HCT116 (cell line): Measurements from ENCODE around the gene LTA4H. TPM values are rescaled to one million over a fixed set of nuclear protein-coding genes. Genes with fewer than 3 reads are reported as not detected.

Source experiments
- ATAC-seq: fragments of 200-7000 bp; cut with Tn5 transposase; 2 replicates; pipeline ENCODE4 v1.9.1; 2020; ENCODE audit warnings: mild to moderate bottlenecking, moderate library complexity
- BruUV-seq: library from RNA; stranded (reverse); fragments of 400-500 nt; replicated peaks from 2 replicates; lab custom pipeline; 2021; lab: Mats Ljungman, UMichigan
- CTCF ChIA-PET: fragments of 300-600 bp; sonication (Branson Sonifier 250); formaldehyde crosslinking; loops from one replicate; lab custom pipeline; 2021; ENCODE audit warnings: antibody characterized with exemption; lab: Charles Lee
- POLR2A ChIA-PET: fragments of 300-600, 350-600 bp; sonication (Branson Sonifier 250); formaldehyde crosslinking; loops from one replicate; lab custom pipeline; 2021; ENCODE audit warnings: antibody characterized with exemption; lab: Charles Lee
- RAD21 ChIA-PET, 2 experiments: fragments of 300-600 bp; sonication (Branson Sonifier 250); formaldehyde crosslinking; loops; one replicate each; lab custom pipeline; 2023; ENCODE audit warnings: low total read pairs in 2 of 2; ENCODE audit not compliant: uncharacterized antibody in 2 of 2, unreplicated experiment in 2 of 2, low non-redundant PET in 1 of 2; lab: Charles Lee
- DNase-seq: peaks from one replicate; pipeline ENCODE4 v3.0.0-alpha.2; 2010; ENCODE audit warnings: low read depth, low spot score
- H2AFZ ChIP-seq: fragments of 200-600 bp; shearing (Covaris generic), sonication (generic); 2 replicates; pipeline ENCODE4 v1.6.1; 2017; ENCODE audit warnings: low read depth, mixed run types, mixed read lengths, antibody characterized with exemption, low read length; ENCODE audit not compliant: poor library complexity, severe bottlenecking
- H3K27ac ChIP-seq: 2 replicates; pipeline ENCODE4 v1.5.1; 2012; ENCODE audit warnings: low read depth, low read length
- H3K27me3 ChIP-seq: fragments of 200-600 bp; sonication (generic); 2 replicates; pipeline ENCODE4 v1.6.1; 2016; ENCODE audit warnings: mixed run types, low read length, mixed read lengths; ENCODE audit not compliant: insufficient read depth
- H3K36me3 ChIP-seq, 2 experiments: fragments of 200-500 bp in 1 of 2; fragments of 200-600 bp in 1 of 2; sonication (Bioruptor generic) in 1 of 2; sonication (generic) in 1 of 2; 2 replicates each; pipeline versions ENCODE4 v1.5.1 to v1.6.1; 2014 to 2016; ENCODE audit warnings: low read length in 2 of 2, inconsistent platforms in 1 of 2, mixed read lengths in 1 of 2, mixed run types in 1 of 2; ENCODE audit not compliant: insufficient read depth in 2 of 2, control insufficient read depth in 1 of 2
- H3K4me1 ChIP-seq, 2 experiments: fragments of 200-600 bp in 1 of 2; sonication (generic) in 1 of 2; 2 replicates each; pipeline versions ENCODE4 v1.5.1 to v1.6.1; 2012 to 2017; ENCODE audit warnings: low read length in 2 of 2, inconsistent platforms in 1 of 2, mild to moderate bottlenecking in 1 of 2, mixed read lengths in 1 of 2, mixed run types in 1 of 2, moderate library complexity in 1 of 2; ENCODE audit not compliant: insufficient read depth in 2 of 2, control insufficient read depth in 1 of 2
- H3K4me2 ChIP-seq: fragments of 200-600 bp; sonication (generic); 2 replicates; pipeline ENCODE4 v1.6.1; 2017; ENCODE audit warnings: mixed run types, low read length, mixed read lengths
- H3K4me3 ChIP-seq, 2 experiments: fragments of 200-600 bp in 1 of 2; sonication (generic) in 1 of 2; replicated peaks in 1 of 2; 2 replicates each; pipeline ENCODE4 v1.5.1; 2011 to 2016; ENCODE audit warnings: low read length in 2 of 2, control low read depth in 1 of 2, low read depth in 1 of 2, mild to moderate bottlenecking in 1 of 2, mixed read lengths in 1 of 2, mixed run types in 1 of 2
- H3K79me2 ChIP-seq: fragments of 200-600 bp; sonication (generic); 2 replicates; pipeline ENCODE4 v1.6.1; 2017; ENCODE audit warnings: mild to moderate bottlenecking, mixed run types, low read length, moderate library complexity, mixed read lengths; ENCODE audit not compliant: insufficient read depth
- H3K9ac ChIP-seq: fragments of 200-600 bp; sonication (generic); 2 replicates; pipeline ENCODE4 v1.6.1; 2016; ENCODE audit warnings: low read length, mixed read lengths
- H3K9me2 ChIP-seq: fragments of 200-600 bp; sonication (generic), shearing (Covaris generic); 2 replicates; pipeline ENCODE4 v1.6.1; 2017; ENCODE audit warnings: mixed run types, mild to moderate bottlenecking, moderate library complexity; ENCODE audit not compliant: insufficient read depth
- H3K9me3 ChIP-seq, 2 experiments: fragments of 200-500 bp in 1 of 2; fragments of 200-600 bp in 1 of 2; sonication (Bioruptor generic) in 1 of 2; sonication (generic) in 1 of 2; 2 replicates each; pipeline ENCODE4 v1.6.1; 2014 to 2017; ENCODE audit warnings: low read length in 2 of 2, mixed read lengths in 2 of 2, inconsistent platforms in 1 of 2, low read depth in 1 of 2, mild to moderate bottlenecking in 1 of 2, mixed run types in 1 of 2, moderate library complexity in 1 of 2; ENCODE audit not compliant: control insufficient read depth in 1 of 2, insufficient read depth in 1 of 2
- H4K20me1 ChIP-seq: fragments of 200-600 bp; sonication (generic), shearing (Covaris generic); 2 replicates; pipeline ENCODE4 v1.6.1; 2017; ENCODE audit warnings: mixed run types, mild to moderate bottlenecking, moderate library complexity; ENCODE audit not compliant: insufficient read depth
- ELF1 ChIP-seq: IDR thresholded peaks from 2 replicates; pipeline ENCODE4 v1.6.1; 2012; ENCODE audit warnings: low read depth, borderline replicate concordance
- EZH2 ChIP-seq: fragments of 200-600 bp; sonication (generic); IDR thresholded peaks from 2 replicates; pipeline ENCODE4 v1.6.1; 2017; ENCODE audit warnings: antibody characterized with exemption, mixed run types
- EZH2phosphoT487 ChIP-seq: fragments of 200-600 bp; IDR thresholded peaks from 2 replicates; pipeline ENCODE4 v1.6.1; 2018; ENCODE audit warnings: antibody characterized with exemption, borderline replicate concordance
- FOSL1 ChIP-seq: IDR thresholded peaks from 2 replicates; pipeline ENCODE4 v1.6.1; 2012; ENCODE audit warnings: low read depth
- POLR2A ChIP-seq: IDR thresholded peaks from 2 replicates; pipeline ENCODE4 v1.7.0; 2011; ENCODE audit warnings: borderline replicate concordance; ENCODE audit not compliant: insufficient read depth, insufficient read length; ENCODE audit errors: extremely low read depth
- RAD21 ChIP-seq: IDR thresholded peaks from 2 replicates; pipeline ENCODE4 v1.6.1; 2012; ENCODE audit warnings: low read depth, mild to moderate bottlenecking
- SIN3A ChIP-seq: IDR thresholded peaks from 2 replicates; pipeline ENCODE4 v1.6.1; 2012; ENCODE audit warnings: low read depth
- SP1 ChIP-seq: IDR thresholded peaks from 2 replicates; pipeline ENCODE4 v1.6.1; 2012; ENCODE audit warnings: low read depth
- SRF ChIP-seq: IDR thresholded peaks from 2 replicates; pipeline ENCODE4 v1.6.1; 2012; ENCODE audit warnings: low read depth
- TCF7L2 ChIP-seq: IDR thresholded peaks from 2 replicates; pipeline ENCODE4 v1.7.0; 2011; ENCODE audit warnings: borderline replicate concordance, inconsistent platforms; ENCODE audit not compliant: insufficient read depth, insufficient read length; ENCODE audit errors: extremely low read depth
- ZFX ChIP-seq: fragments of 450-650 bp; IDR thresholded peaks from 2 replicates; pipeline ENCODE4 v1.6.1; 2017
- intact Hi-C: fragments of 100-400 bp; cut with micrococcal nuclease; formaldehyde crosslinking; loops from 2 replicates; pipeline ENCODE4 v1.10.0; 2022
- total RNA-seq: library from RNA; stranded (reverse); gene quantifications from one replicate; pipeline ENCODE4 v1.2.1, GENCODE V29; 2021; ENCODE audit not compliant: unreplicated experiment
- TF ChIP-seq, protein P1 (sequence below): IDR thresholded peaks from 2 replicates; pipeline ENCODE4 v1.6.1; 2012
- TF ChIP-seq, protein P2 (sequence below): IDR thresholded peaks from 2 replicates; pipeline ENCODE4 v1.6.1; 2011; ENCODE audit warnings: mild to moderate bottlenecking, low read length, moderate library complexity; ENCODE audit not compliant: insufficient replicate concordance; ENCODE audit errors: extremely low read depth

LTA4H gene
- total RNA-seq, 1 experiment from 2014 or later = 163 TPM

DNA sequence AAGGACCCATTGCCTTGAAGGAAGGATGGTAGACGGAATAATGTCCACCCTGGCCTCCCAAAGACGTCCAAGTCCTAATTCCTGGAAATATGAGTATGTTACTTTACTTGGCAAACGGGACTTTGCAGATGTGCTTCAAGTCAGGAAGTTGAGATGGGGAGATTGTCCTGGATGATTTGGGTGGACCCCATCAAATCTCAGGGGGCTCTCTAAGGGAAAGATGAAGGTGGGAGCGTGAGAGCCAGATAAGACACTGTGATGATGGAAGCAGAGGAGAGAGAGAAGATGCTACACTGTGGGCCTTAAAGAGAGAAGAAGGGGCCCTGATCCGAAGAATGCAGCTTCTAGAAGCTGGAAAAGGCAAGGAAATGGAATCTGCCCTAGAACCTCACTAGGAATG lies 29.6 kb upstream of the LTA4H start:
- ChIA-PET CTCF (interaction anchor here (3.8 kb wide), 1 partner anchor 150 kb away, joined by 16 read pairs; no protein-coding TSS in a partner anchor), POLR2A (no interaction called here)
- no TSS peak for BruUV-seq

DNA sequence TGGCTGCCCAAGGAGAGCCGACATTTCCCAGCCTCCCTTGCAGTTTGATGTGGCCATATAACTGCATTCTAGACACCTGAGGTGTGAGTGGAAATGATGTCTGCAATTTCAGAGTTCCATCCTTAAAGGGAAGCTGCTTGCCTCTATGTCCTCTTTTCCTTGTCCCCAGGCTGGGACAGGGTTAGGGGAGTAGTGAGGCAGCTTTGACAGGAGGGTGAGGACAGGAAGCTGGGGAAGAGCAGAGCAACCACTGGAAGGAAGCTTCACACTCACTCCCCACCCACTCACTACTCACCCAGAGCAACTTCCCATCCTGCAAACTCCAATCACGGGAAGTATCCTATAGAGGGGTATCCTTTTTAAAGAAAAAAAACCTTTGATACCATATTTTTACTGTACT lies 28.9 kb upstream of the LTA4H start:
- Histone ChIP-seq H4K20me1 (no peaks in the 10 kb centered on the region), H3K27me3 (no peaks in the 10 kb centered on the region), H3K4me2 (no peak overlapping the region), H3K4me1 (no peaks in the 10 kb centered on the region), H2AFZ (no peak overlapping the region), H3K79me2 (no peaks in the 10 kb centered on the region), H3K4me3 (no peak overlapping the region), H3K9ac (no peak overlapping the region), H3K36me3 (no peaks in the 10 kb centered on the region), H3K27ac (no peak overlapping the region), H3K9me2 (no peaks in the 10 kb centered on the region), H3K9me3 (no peaks in the 10 kb centered on the region)
- BruUV-seq = no TSS peak
- CTCF ChIA-PET = interaction anchor here (0.8 to 3.8 kb wide), 3 partner anchors 147 to 452 kb away, joined by 3 to 16 read pairs (median 5); no protein-coding TSS in a partner anchor
- intact Hi-C loops = loop anchor here (5.0 kb wide), 3 partner anchors 68 to 923 kb away; no protein-coding TSS in a partner anchor
- RAD21 ChIA-PET = no interaction called here
- ATAC-seq (no peak), DNase-seq (no peak)
- POLR2A ChIA-PET = no interaction called here
- TF ChIP-seq SIN3A = no peak
- no peak for TF ChIP-seq EZH2phosphoT487
- TF ChIP-seq EZH2 = no peak
- TF ChIP-seq SP1 = no peak
- TF ChIP-seq, protein P1, sequence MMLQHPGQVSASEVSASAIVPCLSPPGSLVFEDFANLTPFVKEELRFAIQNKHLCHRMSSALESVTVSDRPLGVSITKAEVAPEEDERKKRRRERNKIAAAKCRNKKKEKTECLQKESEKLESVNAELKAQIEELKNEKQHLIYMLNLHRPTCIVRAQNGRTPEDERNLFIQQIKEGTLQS = no peak
- TF ChIP-seq SRF = no peak
- TF ChIP-seq TCF7L2 = no peak
- no peak for TF ChIP-seq RAD21
- TF ChIP-seq, protein P2, sequence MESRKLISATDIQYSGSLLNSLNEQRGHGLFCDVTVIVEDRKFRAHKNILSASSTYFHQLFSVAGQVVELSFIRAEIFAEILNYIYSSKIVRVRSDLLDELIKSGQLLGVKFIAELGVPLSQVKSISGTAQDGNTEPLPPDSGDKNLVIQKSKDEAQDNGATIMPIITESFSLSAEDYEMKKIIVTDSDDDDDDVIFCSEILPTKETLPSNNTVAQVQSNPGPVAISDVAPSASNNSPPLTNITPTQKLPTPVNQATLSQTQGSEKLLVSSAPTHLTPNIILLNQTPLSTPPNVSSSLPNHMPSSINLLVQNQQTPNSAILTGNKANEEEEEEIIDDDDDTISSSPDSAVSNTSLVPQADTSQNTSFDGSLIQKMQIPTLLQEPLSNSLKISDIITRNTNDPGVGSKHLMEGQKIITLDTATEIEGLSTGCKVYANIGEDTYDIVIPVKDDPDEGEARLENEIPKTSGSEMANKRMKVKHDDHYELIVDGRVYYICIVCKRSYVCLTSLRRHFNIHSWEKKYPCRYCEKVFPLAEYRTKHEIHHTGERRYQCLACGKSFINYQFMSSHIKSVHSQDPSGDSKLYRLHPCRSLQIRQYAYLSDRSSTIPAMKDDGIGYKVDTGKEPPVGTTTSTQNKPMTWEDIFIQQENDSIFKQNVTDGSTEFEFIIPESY = no peak
- no peak for TF ChIP-seq ZFX
- TF ChIP-seq POLR2A = no peak
- no peak for TF ChIP-seq ELF1

More for the DNA sequence above, 29.6 kb upstream of the LTA4H start:
- Histone ChIP-seq H3K9me3 (no peaks in the 10 kb centered on the region), H4K20me1 (no peaks in the 10 kb centered on the region), H3K9ac (no peak overlapping the region), H3K27ac (no peak overlapping the region), H3K36me3 (no peaks in the 10 kb centered on the region), H3K4me3 (no peak overlapping the region), H3K79me2 (no peaks in the 10 kb centered on the region), H3K4me1 (no peaks in the 10 kb centered on the region), H3K27me3 (no peaks in the 10 kb centered on the region), H3K4me2 (no peak overlapping the region), H2AFZ (no peak overlapping the region), H3K9me2 (no peaks in the 10 kb centered on the region)
- RAD21 ChIA-PET = no interaction called here
- ATAC-seq (no peak), DNase-seq (no peak)
- intact Hi-C loops = loop anchor here (5.0 kb wide), 3 partner anchors 67 to 922 kb away; no protein-coding TSS in a partner anchor
- TF ChIP-seq SIN3A (no peak), ZFX (no peak), RAD21 (no peak), FOSL1 (no peak)
- TF ChIP-seq, protein P1 = no peak
- TF ChIP-seq, protein P2 = no peak
